Right lobe of liver (tissue), 4 donors: ENCODE measurements around the gene DCBLD2.

Source experiments
- POLR2A ChIP-seq: fragments of 450-650 bp; IDR thresholded peaks from one replicate; pipeline ENCODE4 v1.6.1; 2017; ENCODE audit warnings: antibody characterized with exemption, mild to moderate bottlenecking
- TF ChIP-seq, protein P1 (sequence below), 4 donors: fragments of 200-600 bp in 3 of 4; fragments of 450-650 bp in 1 of 4; IDR thresholded peaks; one replicate each; pipeline versions ENCODE4 v1.5.1 to v1.8.0; 2016 to 2022; ENCODE audit warnings: antibody characterized with exemption in 4 of 4, mild to moderate bottlenecking in 2 of 4
- donor health status: DM: no; HTN: no; CAD: no.
- donor health status: DM: no; HTN: no; CAD: no.
- donor health status: DM: no; HTN: yes; CAD: no.

DNA sequence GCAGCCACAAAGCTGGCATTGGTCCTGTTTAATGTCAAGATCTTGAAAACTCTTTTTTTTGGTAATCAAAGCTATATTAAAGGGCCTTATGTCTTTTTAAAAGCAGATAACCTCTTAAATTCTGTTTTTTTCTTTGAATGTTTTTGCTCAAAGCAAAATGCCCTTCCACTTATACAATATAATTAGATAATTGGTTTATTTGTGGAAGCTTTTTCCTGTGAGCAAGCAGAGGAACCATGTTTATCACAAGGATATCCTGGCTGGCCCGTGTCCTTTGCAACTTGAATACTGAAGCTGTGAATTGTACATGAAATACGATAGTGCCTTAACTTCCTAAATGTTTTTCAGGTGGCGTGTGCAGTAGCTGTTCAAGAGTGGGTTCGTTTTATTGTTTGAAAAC is 135.8 kb downstream of the DCBLD2 start:
- TF ChIP-seq, protein P1, sequence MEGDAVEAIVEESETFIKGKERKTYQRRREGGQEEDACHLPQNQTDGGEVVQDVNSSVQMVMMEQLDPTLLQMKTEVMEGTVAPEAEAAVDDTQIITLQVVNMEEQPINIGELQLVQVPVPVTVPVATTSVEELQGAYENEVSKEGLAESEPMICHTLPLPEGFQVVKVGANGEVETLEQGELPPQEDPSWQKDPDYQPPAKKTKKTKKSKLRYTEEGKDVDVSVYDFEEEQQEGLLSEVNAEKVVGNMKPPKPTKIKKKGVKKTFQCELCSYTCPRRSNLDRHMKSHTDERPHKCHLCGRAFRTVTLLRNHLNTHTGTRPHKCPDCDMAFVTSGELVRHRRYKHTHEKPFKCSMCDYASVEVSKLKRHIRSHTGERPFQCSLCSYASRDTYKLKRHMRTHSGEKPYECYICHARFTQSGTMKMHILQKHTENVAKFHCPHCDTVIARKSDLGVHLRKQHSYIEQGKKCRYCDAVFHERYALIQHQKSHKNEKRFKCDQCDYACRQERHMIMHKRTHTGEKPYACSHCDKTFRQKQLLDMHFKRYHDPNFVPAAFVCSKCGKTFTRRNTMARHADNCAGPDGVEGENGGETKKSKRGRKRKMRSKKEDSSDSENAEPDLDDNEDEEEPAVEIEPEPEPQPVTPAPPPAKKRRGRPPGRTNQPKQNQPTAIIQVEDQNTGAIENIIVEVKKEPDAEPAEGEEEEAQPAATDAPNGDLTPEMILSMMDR (IDR thresholded peaks at IDR 0.05) = no peak
- no peak for TF ChIP-seq POLR2A
